ENCODE results near the gene TMEM132C. TPM values are rescaled to one million over a fixed set of nuclear protein-coding genes. Genes with fewer than 3 reads are reported as not detected.

TMEM132C gene
- total RNA-seq, 3 donors from 2014 or later (not counting 1 experiment from before 2014, with no cell fraction given), result 0.08 to 0.41 TPM; not detected in 1

DNA sequence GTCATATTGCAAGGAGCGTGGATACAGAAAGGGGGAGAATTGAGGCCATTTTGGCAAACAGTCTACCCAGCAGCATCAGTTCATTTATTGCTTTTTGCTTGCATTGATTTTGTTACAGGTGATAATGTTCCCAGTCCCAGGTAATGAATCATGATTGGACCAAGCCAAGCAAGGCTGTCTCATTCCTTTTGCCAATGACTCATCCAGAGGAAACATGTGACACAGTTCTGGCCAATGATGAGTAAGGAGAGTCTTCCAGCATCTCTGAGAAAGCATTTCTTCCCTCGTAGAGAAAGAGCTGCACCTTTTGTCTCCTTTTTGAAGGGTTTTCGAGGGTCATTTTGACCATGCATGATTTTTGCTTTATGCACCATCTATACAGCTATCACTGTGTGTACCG lies 488.6 kb downstream of the TMEM132C start:
- intact Hi-C loops (cut with micrococcal nuclease), result no loop called here

More for the DNA sequence above, 488.6 kb downstream of the TMEM132C start:
- Mint-ChIP-seq H3K36me3 (no peaks in the 10 kb centered on the region), H3K4me3 (no peak overlapping the region), H3K9me3 (no peaks in the 10 kb centered on the region), H3K27ac (no peak overlapping the region), H3K27me3 (ENCODE audit: low read depth in 2 of 2) (no peaks in the 10 kb centered on the region), H3K4me1 (peaks cover 22 to 32% of the 10 kb centered on the region in 2 donors)
- no peaks in the 10 kb centered on the region for H3K36me3 ChIP-seq (ENCODE audit: control insufficient read depth, insufficient read depth, low read length)
- H3K4me1 ChIP-seq (ENCODE audit: control insufficient read depth, insufficient read depth, low read length), result no peaks in the 10 kb centered on the region
- no peak overlapping the region for H3K27ac ChIP-seq (ENCODE audit: low read length)
- H3K27me3 ChIP-seq (ENCODE audit: control insufficient read depth, insufficient read depth, low read length), result no peaks in the 10 kb centered on the region
- DNase-seq, result no peak
- H3K4me3 ChIP-seq (ENCODE audit: low read length), result no peak overlapping the region
- H3K9me3 ChIP-seq (ENCODE audit: control insufficient read depth, insufficient read depth, low read length), result no peaks in the 10 kb centered on the region
- 95% methylated on average over 4 of the region's 4 CpGs for WGBS (ENCODE audit: insufficient coverage)
- ATAC-seq, result no peak
- TF ChIP-seq, protein P1, sequence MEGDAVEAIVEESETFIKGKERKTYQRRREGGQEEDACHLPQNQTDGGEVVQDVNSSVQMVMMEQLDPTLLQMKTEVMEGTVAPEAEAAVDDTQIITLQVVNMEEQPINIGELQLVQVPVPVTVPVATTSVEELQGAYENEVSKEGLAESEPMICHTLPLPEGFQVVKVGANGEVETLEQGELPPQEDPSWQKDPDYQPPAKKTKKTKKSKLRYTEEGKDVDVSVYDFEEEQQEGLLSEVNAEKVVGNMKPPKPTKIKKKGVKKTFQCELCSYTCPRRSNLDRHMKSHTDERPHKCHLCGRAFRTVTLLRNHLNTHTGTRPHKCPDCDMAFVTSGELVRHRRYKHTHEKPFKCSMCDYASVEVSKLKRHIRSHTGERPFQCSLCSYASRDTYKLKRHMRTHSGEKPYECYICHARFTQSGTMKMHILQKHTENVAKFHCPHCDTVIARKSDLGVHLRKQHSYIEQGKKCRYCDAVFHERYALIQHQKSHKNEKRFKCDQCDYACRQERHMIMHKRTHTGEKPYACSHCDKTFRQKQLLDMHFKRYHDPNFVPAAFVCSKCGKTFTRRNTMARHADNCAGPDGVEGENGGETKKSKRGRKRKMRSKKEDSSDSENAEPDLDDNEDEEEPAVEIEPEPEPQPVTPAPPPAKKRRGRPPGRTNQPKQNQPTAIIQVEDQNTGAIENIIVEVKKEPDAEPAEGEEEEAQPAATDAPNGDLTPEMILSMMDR (IDR thresholded peaks at IDR 0.05), result no peak

Measured in natural killer cell (primary cell).